HEK293T (cell line): ENCODE results near the gene TMPRSS2.

ENCODE experiments used
- CTCF ChIA-PET: fragments of 350-600 bp; formaldehyde crosslinking; extraction: SDS; loops from one replicate; lab custom pipeline; 2021; ENCODE audit warnings: antibody characterized with exemption, inconsistent platforms; lab: Yijun Ruan, JAX
- POLR2A ChIA-PET: fragments of 350-600 bp; formaldehyde crosslinking; extraction: SDS; loops from one replicate; lab custom pipeline; 2020; ENCODE audit warnings: antibody characterized with exemption, inconsistent platforms; lab: Yijun Ruan, JAX
- DNase-seq: peaks from one replicate; pipeline ENCODE4 v3.0.0; 2012; ENCODE audit warnings: mixed read lengths; ENCODE audit errors: extremely low spot score
- ARNT ChIP-seq: fragments of 450-650 bp; IDR thresholded peaks from 2 replicates; pipeline ENCODE4 v1.6.1; 2017; ENCODE audit warnings: mild to moderate bottlenecking
- BHLHE40 ChIP-seq: fragments of 450-650 bp; IDR thresholded peaks from 2 replicates; pipeline ENCODE4 v1.6.1; 2016; ENCODE audit warnings: mild to moderate bottlenecking, moderate library complexity, borderline replicate concordance
- CTBP1 ChIP-seq: fragments of 450-650 bp; IDR thresholded peaks from 2 replicates; pipeline ENCODE4 v1.6.1; 2016; ENCODE audit warnings: borderline replicate concordance
- ELF4 ChIP-seq: fragments of 450-650 bp; IDR thresholded peaks from 2 replicates; pipeline ENCODE4 v1.6.1; 2017; ENCODE audit warnings: antibody characterized with exemption
- FOXA1 ChIP-seq: fragments of 450-650 bp; IDR thresholded peaks from 2 replicates; pipeline ENCODE4 v1.6.1; 2016; ENCODE audit warnings: mild to moderate bottlenecking
- FOXK2 ChIP-seq: fragments of 450-650 bp; IDR thresholded peaks from 2 replicates; pipeline ENCODE4 v1.6.1; 2016; ENCODE audit warnings: mild to moderate bottlenecking
- FOXM1 ChIP-seq: fragments of 450-650 bp; IDR thresholded peaks from 2 replicates; pipeline ENCODE4 v1.6.1; 2017; ENCODE audit warnings: mild to moderate bottlenecking, borderline replicate concordance
- HDGF ChIP-seq: fragments of 450-650 bp; IDR thresholded peaks from 2 replicates; pipeline ENCODE4 v1.6.1; 2017; ENCODE audit warnings: antibody characterized with exemption, borderline replicate concordance
- L3MBTL2 ChIP-seq: fragments of 450-650 bp; conservative IDR thresholded peaks from 2 replicates; pipeline ENCODE4 v1.6.1; 2016; ENCODE audit warnings: mild to moderate bottlenecking
- LEF1 ChIP-seq: fragments of 450-650 bp; IDR thresholded peaks from 2 replicates; pipeline ENCODE4 v1.6.1; 2017; ENCODE audit warnings: mild to moderate bottlenecking, borderline replicate concordance
- NFRKB ChIP-seq: fragments of 450-650 bp; IDR thresholded peaks from 2 replicates; pipeline ENCODE4 v1.6.1; 2016; ENCODE audit warnings: mild to moderate bottlenecking, moderate library complexity
- SP1 ChIP-seq: fragments of 450-650 bp; IDR thresholded peaks from 2 replicates; pipeline ENCODE4 v1.6.1; 2017
- SUZ12 ChIP-seq: fragments of 450-650 bp; IDR thresholded peaks from 2 replicates; pipeline ENCODE4 v1.6.1; 2016; ENCODE audit warnings: mild to moderate bottlenecking
- TARDBP ChIP-seq: fragments of 450-650 bp; IDR thresholded peaks from 2 replicates; pipeline ENCODE4 v1.6.1; 2016
- ZNF384 ChIP-seq: fragments of 450-650 bp; IDR thresholded peaks from 2 replicates; pipeline ENCODE4 v1.6.1; 2016
- TF ChIP-seq, protein P1 (sequence below): fragments of 450-650 bp; IDR thresholded peaks from 2 replicates; pipeline ENCODE4 v1.6.1; 2016

The TMPRSS2 gene

GRCh38 chr21:41526478-41527087, 18.6 kb upstream of the TMPRSS2 start:
- CTCF ChIA-PET = no interaction called here
- POLR2A ChIA-PET = no interaction called here
- DNase-seq = no peak
- TF ChIP-seq SUZ12 (no peak), FOXA1 (no peak), ELF4 (no peak), L3MBTL2 (no peak), FOXM1 (no peak), TARDBP (no peak), ZNF384 (no peak), CTBP1 (no peak), LEF1 (no peak), BHLHE40 (no peak)
- TF ChIP-seq, protein P1, sequence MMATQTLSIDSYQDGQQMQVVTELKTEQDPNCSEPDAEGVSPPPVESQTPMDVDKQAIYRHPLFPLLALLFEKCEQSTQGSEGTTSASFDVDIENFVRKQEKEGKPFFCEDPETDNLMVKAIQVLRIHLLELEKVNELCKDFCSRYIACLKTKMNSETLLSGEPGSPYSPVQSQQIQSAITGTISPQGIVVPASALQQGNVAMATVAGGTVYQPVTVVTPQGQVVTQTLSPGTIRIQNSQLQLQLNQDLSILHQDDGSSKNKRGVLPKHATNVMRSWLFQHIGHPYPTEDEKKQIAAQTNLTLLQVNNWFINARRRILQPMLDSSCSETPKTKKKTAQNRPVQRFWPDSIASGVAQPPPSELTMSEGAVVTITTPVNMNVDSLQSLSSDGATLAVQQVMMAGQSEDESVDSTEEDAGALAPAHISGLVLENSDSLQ = no peak

DNA sequence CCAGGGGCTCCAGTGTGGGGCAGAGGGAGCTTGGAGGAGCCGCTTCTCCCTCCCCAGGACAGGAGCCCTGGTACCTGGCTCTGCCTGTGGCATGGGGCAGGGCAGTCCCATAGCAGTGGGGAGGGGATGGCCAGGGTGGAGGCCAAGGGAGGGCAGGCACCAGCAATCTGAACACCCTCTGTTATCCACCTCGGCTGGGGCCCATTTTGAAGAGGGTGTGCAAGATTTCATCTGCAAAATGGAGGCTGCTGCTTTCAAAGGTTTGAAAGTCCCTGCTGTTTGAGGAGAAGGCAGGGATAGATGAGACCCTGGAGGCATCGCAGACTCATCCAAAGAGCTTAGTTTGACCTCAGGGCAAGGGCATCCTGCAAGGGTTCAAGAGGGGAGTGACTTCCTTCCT, 15.2 kb upstream of the TMPRSS2 start:
- ChIA-PET POLR2A (no interaction called here), CTCF (no interaction called here)
- no peak for DNase-seq
- TF ChIP-seq ZNF384 (no peak), TARDBP (no peak), SUZ12 (no peak), LEF1 (no peak), SP1 (no peak), BHLHE40 (no peak), CTBP1 (no peak), FOXA1 (no peak), NFRKB (no peak), FOXM1 (no peak), ARNT (no peak), FOXK2 (no peak), L3MBTL2 (no peak)
- TF ChIP-seq, protein P1 = no peak

DNA sequence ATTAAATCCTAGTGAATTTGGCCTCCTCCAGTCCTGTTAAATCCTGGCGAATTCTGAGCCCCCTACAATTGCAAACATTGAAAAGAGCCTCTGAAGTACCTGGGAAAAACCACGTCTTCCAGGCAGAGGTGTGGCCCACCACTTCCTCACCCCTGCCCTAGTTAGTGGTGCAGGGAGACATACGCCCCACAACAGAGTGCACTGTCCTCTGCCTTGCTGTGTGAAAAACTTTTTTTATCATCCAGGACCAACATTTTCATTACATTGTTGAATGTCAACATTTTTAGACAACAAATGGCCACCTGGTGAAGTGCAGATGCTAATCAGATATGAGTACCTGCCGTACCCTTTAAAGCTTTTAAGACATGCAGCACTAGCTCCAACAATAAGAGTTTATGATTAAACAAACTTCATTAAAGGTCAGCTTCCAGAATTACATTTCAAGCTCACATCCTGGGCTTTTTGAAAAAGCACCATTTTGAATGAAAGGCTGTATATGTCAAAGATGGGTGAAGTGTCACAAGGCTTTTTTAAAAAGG, 13.6 kb upstream of the TMPRSS2 start:
- DNase-seq = no peak
- CTCF ChIA-PET = no interaction called here
- POLR2A ChIA-PET = no interaction called here
- TF ChIP-seq HDGF = no peak
- TF ChIP-seq TARDBP = no peak
- no peak for TF ChIP-seq SP1
- no peak for TF ChIP-seq SUZ12
- TF ChIP-seq ZNF384 = no peak
- TF ChIP-seq FOXK2 = no peak
- no peak for TF ChIP-seq FOXA1
- TF ChIP-seq ARNT = no peak
- TF ChIP-seq FOXM1 = no peak
- TF ChIP-seq LEF1 = no peak
- TF ChIP-seq ELF4 = no peak
- no peak for TF ChIP-seq L3MBTL2
- no peak for TF ChIP-seq NFRKB
- no peak for TF ChIP-seq CTBP1

DNA sequence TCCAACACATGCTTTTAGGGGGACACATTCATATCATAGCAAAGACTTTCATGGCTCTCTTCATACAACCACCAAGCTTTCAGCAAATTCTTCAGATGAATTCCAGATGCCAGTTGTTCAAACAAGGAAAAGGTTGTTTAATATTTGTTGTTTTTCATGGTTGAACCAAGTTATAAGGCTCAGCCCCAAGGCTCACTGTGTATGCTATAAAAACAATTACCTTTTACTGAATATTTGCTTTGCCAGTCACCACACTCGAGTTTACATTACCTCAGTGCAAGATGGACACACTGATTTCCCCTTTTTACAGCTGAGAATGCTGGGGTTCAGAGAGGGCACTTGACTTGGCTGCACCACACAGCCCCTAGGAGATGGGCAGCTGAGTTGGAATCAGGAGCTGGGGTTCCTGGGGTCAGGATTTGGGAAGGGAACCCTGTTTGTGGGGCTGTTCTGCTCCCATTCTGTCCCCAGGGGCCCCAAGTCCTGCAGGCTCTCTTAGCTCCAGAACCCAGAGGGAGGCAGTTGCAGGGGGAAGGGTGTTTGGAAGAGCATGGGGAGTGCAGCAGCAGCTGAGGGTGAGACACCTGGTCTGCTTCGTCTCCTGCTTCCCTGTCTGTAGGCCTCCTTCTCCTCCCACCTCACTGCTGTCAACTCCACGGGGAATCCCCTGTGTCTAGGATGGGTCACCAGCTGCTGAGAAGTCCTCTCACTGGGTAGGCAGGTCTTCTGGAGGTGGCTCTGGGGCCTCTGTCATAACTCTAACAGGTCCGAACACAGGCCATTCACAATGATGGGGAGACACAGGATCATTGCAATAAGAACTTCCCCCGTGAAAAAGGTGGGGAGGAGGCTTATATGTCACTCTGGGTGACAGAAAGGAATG, 12.8 kb upstream of the TMPRSS2 start:
- ChIA-PET CTCF (interaction anchor here (0.5 kb wide), 1 partner anchor 131 kb away, joined by 4 read pairs; no protein-coding TSS in a partner anchor), POLR2A (no interaction called here)
- no peak for DNase-seq
- TF ChIP-seq ELF4 (no peak), BHLHE40 (no peak), CTBP1 (no peak), HDGF (no peak), TARDBP (no peak), ARNT (no peak), NFRKB (no peak), FOXA1 (no peak), L3MBTL2 (no peak), ZNF384 (no peak), LEF1 (no peak), SP1 (no peak), FOXK2 (no peak), FOXM1 (no peak), SUZ12 (no peak)
- TF ChIP-seq, protein P1 = no peak

DNA sequence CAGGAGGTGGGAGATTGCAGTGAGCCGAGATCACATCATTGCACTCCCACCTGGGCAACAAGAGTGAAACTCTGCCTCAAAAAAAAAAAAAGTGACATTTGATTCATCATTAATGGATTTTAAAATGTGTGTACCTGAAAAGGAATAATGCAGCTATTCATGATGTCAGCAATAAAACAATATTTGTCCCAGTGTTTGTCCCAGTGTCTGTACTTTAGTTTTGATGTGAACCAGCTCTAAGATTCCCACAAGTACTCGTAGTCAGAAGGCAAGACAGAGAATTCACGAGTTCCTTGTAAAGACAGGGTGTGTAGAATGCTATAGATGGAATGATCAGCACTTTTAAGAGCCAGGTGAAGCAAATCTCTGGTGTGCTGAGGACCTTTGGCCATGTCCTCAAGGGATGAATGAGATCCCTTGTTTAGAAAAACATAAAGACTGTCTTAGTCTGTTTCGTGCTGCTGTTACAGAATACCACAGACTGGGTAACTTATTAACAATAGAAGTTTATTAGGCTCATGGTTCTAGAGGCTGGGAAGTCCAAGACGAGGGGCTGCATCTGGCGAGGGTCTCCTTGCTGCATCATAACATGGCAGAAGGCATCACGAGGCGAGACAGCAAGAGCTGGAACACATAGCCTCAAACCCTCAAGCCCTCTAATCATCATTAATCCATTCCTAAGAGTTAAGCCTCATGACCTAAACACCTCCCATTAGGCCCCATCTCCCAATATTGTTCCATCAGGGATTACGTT, 12.0 kb upstream of the TMPRSS2 start:
- POLR2A ChIA-PET = no interaction called here
- DNase-seq = no peak
- CTCF ChIA-PET = no interaction called here
- TF ChIP-seq FOXK2 (no peak), ARNT (no peak), SUZ12 (no peak), L3MBTL2 (no peak), BHLHE40 (no peak), ELF4 (no peak), NFRKB (no peak), FOXM1 (no peak), TARDBP (no peak), SP1 (no peak), FOXA1 (no peak), LEF1 (no peak), ZNF384 (no peak), CTBP1 (no peak), HDGF (no peak)
- TF ChIP-seq, protein P1 = no peak
